ENCODE data around the gene CDH23.
A peak's percentile ranks its signal among the peaks of the same experiment; 100 is the strongest.

CDH23 gene

GRCh38 chr10:71735709-71736569 is 339.2 kb downstream of the CDH23 start:
- peak; percentile 17 for DNase-seq

GRCh38 chr10:71736570-71736952 is 339.8 kb downstream of the CDH23 start:
- DNase-seq = peak; percentile 21

GRCh38 chr10:71737001-71737833 is 340.5 kb downstream of the CDH23 start:
- peak; percentile 50 for DNase-seq

- no peak for DNase-seq
These were observed 341.1 kb downstream of the CDH23 start for GRCh38 chr10:71737834-71738197.

- no peak for DNase-seq
These were observed 342.7 kb downstream of the CDH23 start for GRCh38 chr10:71739358-71739900.

- DNase-seq = peak; percentile 51
These were observed 343.4 kb downstream of the CDH23 start for GRCh38 chr10:71740069-71740653.

GRCh38 chr10:71741029-71741428 is 344.3 kb downstream of the CDH23 start:
- DNase-seq = no peak

GRCh38 chr10:71741671-71742070 is 345.0 kb downstream of the CDH23 start:
- DNase-seq = no peak

GRCh38 chr10:71742301-71743088 is 345.8 kb downstream of the CDH23 start:
- DNase-seq = no peak

- no peak for DNase-seq
These were observed 346.5 kb downstream of the CDH23 start for GRCh38 chr10:71743089-71743838.

- no peak for DNase-seq
These were observed 347.1 kb downstream of the CDH23 start for GRCh38 chr10:71743866-71744265.

- no peak for DNase-seq
These were observed 348.4 kb downstream of the CDH23 start for GRCh38 chr10:71744897-71745663.

- no peak for DNase-seq
These were observed 349.0 kb downstream of the CDH23 start for GRCh38 chr10:71745664-71746250.

GRCh38 chr10:71746344-71747037 is 349.8 kb downstream of the CDH23 start:
- peak; percentile 56 for DNase-seq

- no peak for DNase-seq
These were observed 350.4 kb downstream of the CDH23 start for GRCh38 chr10:71747039-71747531.

- DNase-seq = no peak
These were observed 351.1 kb downstream of the CDH23 start for GRCh38 chr10:71747551-71748523.

- DNase-seq = peak; percentile 79
These were observed 352.0 kb downstream of the CDH23 start for GRCh38 chr10:71748671-71749191.

- DNase-seq = no peak
These were observed 352.7 kb downstream of the CDH23 start for GRCh38 chr10:71749396-71749795.

All from right hindlimb (tissue), 1 donor.